T-helper 1 cell treated with Interleukin-12 subunit alpha and Interleukin-12 subunit beta and Interleukin-4 antibody, amounts not matched to agents 30 ng/mL and 1 ng/mL, for 36 hours (primary cell): ENCODE data around the gene ARMC2. TPM values are rescaled to one million over a fixed set of nuclear protein-coding genes. Genes with fewer than 3 reads are reported as not detected.

Source experiments
- intact Hi-C: fragments of 100-400 bp; cut with micrococcal nuclease; formaldehyde crosslinking; loops from one replicate; pipeline ENCODE4 v1.15.1; 2024
- total RNA-seq: library from RNA; stranded (reverse); gene quantifications from 2 replicates; pipeline ENCODE4 v1.2.3, GENCODE V29; 2022

ARMC2 gene
- total RNA-seq, 1 donor from 2014 or later = 6.1 TPM

DNA sequence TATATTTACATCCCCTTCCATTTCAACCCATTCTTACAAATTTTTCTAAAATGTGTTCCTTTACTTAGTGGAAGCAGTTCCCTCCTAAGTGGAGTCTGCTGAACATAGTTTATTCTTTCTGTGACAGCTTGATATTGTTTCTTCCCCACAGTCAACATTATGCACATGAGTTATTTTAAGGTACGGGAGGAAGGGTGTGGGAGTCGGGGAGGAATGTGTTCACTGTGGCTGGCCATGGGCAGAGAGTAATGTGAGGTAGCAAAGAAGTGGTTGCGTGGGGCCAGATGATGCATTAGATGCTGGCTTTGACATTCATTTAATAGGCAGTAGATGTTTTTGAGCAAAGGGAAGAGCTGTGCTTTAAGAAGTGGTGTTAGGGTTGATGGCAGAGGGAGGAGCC is 98.5 kb downstream of the ARMC2 start:
- intact Hi-C loops = no loop called here

- intact Hi-C loops = no loop called here
These were observed 99.1 kb downstream of the ARMC2 start for GRCh38 chr6:108947114-108947854.

DNA sequence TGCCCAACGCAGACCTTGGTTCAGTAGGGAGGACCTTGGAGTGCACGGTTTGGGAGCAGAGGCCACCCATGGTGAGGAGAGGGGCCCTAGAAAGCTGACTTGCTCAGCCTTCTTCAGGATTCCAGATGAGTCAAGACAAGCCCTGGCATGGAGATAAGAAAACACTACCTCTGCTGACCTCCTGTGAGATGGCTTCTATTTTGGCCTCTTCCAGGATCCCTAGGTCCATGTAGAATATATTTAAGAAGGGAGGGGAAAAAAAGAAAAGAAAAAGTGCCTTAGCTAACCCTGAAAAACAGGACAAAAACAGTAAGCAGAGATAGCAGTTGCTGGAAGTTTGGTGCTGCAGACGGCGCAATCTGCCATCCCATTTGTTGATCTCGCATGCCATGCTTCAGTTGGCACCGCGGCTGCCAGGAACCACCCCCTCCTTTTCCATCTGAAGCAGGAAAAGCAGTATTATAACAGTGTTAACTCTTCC is 100.0 kb downstream of the ARMC2 start:
- intact Hi-C loops = no loop called here

DNA sequence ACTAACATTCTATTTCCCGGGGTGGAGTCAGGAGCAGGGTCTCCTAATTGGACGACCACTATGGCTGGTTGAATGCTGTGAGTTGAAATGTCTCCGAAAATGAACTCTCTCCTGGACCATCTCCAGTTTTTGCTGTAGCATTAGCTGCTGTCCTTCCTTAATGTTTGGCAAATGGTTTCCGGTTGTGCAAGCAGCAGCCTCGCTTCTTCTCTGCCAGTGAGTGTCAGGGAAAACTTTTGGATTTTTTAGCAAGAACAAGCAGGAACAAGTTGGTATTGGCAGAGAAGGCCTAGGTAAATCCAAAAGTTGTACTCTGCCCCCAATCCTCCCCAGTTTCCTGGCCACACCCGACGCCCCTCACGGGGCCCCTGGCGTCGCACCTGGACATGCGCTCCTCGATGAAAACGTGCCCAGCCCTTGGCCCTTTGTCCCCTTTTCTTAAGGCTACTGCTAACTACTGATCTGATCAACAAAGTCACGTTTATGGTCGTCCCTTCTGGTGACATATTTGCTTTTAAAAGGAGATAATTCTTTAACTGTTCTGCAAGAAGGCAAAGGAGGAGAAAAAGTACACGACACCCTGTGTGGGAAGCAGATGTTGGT is 103.2 kb downstream of the ARMC2 start:
- intact Hi-C loops = no loop called here

- intact Hi-C loops = no loop called here
These were observed 104.7 kb downstream of the ARMC2 start for GRCh38 chr6:108952776-108953486.

DNA sequence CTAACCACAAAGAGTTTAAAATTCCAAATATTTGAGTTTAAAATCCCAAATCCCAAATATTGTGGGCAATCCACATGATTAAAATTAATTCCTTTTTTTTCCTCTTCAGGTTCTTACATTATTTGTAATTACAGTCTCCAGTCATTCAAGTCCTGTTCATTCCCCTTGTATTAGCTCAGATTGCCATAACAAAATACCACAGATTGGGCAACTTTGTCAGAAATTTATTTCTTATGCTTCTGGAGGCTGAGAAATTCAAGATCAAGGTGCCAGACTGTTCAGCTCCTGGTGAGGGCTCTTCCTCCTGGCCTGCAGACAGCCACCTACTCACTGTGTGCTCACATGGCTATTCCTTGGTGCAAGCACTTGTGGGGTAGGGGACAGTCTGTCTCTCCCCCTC is 105.5 kb downstream of the ARMC2 start:
- intact Hi-C loops = no loop called here

- intact Hi-C loops = loop anchor here (5.0 kb wide), 1 partner anchor 102 kb away; no protein-coding TSS in a partner anchor
These were observed 107.2 kb downstream of the ARMC2 start for GRCh38 chr6:108955329-108955949.

- intact Hi-C loops = loop anchor here (5.0 kb wide), 1 partner anchor 100 kb away; no protein-coding TSS in a partner anchor
These were observed 109.0 kb downstream of the ARMC2 start for GRCh38 chr6:108957221-108957620.

GRCh38 chr6:108958900-108959770 is 110.9 kb downstream of the ARMC2 start:
- intact Hi-C loops = loop anchor here (5.0 kb wide), 1 partner anchor 98 kb away; no protein-coding TSS in a partner anchor

DNA sequence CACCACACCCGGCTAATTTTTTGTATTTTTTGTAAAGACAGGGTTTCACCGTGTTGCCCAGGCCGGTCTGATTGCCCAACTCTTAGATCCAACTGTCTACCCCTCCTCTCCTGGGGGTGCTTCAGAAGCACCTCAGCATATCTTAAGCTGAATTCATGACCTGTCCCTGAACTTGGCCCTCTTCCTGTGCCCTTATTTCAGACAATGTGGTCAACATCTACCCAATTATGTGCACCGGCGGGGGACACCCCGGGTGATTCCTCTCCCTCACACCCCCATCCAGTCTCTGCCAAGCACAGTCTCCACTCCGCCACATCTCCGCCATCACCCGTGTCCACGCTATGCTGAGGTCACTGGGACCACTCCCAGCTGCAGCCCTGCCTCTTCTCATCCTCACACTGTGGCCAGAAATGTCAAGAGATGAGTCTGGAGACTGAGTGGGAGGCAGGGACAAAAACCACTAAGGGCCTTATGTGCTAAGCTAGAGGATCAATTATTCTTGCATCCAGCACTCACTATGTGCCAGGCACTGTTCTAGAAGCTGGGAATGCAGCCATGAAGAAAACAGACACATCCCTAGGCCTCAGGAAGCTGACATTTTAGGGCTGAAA is 111.9 kb downstream of the ARMC2 start:
- intact Hi-C loops = loop anchor here (5.0 kb wide), 1 partner anchor 97 kb away; no protein-coding TSS in a partner anchor

DNA sequence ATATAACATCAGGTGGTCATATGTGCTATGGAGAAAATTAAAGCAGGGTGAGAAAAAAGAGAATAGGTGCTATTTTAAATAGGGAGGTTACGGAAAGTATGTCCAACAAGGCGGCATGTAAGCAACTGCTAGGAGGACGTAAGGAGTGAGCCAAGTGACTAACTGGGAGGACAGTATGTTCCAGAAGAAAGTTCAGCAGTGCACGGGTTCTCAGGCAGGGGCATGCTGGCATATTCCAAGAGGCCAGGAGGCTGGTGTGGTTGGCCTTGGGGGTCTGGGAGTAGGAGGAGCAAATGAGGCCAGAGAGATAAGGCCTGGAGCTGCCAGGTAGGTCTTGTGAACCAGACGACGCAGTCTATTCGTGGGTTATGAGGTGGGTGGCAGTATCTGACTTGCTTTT is 112.4 kb downstream of the ARMC2 start:
- intact Hi-C loops = no loop called here

- intact Hi-C loops = no loop called here
These were observed 112.9 kb downstream of the ARMC2 start for GRCh38 chr6:108961077-108961476.

DNA sequence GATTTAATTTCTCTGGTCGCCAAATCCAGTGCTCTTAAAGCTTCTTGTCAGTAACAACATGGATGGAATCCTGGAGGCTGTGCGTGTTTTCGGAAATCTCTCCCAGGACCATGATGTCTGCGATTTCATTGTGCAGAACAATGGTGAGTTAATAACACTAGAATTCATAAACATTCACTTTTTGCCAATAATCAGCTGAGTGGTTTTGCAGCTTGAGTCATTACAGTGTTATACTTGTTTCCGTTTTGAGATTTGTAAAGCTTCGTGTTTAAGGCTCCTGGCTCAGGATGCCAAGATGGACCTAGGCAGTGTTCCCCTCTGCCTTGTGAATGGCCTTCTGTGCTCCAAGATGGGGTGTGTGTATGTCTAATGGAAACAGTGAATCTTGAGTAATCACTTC is 113.8 kb downstream of the ARMC2 start:
- intact Hi-C loops = no loop called here

GRCh38 chr6:108966251-108966650 is 118.0 kb downstream of the ARMC2 start:
- intact Hi-C loops = no loop called here

GRCh38 chr6:108966855-108967755 is 118.9 kb downstream of the ARMC2 start:
- intact Hi-C loops = no loop called here

DNA sequence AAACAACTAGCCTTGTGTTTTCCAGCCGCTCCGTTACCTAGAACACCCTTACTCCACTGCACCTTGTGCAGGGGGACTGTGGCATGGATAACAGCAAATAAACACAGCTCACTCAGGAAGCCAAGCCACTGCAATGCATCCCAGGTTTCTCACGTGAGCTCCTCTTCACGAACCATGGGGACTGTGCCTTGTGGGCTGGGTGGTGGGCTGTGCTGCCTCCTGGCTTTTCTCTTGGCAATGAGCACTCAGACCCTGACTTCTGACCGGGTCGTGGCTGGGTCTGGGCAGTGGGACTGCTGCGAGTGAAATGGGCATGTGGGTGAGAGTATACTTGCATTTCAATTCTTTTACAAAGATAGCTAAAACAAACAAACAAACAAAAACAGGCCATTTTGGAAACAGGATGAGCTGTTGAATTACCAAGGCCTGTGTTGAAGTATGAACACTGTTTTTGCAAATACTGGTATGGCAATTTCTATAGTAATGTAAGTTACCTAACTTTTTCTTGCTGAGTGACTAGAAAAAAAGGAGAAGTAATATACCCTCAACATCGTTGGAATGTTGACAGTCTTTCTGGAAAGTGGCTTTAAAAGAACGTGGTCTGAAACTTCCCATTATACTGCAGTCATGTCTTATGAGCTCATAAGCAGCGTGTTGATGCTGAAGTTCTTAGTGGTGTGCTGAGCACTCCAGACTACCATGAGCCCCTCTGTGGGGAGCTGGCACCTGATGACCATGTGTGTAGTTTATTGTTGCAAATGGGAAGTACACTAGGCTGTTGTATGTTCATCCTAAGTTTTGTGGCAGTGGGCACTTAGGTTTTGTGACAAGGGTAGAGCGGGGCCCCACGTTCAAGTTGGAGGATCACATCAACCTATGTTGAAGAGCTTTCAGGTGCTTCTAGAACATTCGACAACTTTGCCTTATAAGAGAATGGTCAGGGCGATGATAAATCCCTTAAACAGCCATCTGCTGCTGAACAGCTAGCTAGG is 120.4 kb downstream of the ARMC2 start:
- intact Hi-C loops = no loop called here

DNA sequence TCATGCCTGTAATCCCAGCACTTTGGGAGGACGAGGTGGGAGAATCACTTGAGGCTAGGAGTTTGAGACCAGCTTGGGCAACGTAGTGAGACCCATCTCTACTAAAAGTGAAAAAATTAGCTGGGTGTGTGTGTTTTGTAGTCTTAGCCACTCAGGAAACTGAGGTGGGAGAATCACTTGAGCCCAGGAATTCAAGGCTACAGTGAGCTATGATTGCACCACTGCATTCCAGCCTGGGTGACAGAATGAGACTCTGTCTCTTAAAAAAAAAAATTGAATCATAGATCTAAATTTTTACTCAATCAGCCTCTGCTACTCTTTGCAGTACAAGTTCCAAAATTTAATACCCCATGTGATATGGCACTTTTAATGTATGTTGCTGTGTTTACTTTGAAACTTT is 121.6 kb downstream of the ARMC2 start:
- intact Hi-C loops = no loop called here

GRCh38 chr6:108974201-108974600 is 126.0 kb downstream of the ARMC2 start:
- intact Hi-C loops = no loop called here
